Measurements from ENCODE around the gene C20orf141.

DNA sequence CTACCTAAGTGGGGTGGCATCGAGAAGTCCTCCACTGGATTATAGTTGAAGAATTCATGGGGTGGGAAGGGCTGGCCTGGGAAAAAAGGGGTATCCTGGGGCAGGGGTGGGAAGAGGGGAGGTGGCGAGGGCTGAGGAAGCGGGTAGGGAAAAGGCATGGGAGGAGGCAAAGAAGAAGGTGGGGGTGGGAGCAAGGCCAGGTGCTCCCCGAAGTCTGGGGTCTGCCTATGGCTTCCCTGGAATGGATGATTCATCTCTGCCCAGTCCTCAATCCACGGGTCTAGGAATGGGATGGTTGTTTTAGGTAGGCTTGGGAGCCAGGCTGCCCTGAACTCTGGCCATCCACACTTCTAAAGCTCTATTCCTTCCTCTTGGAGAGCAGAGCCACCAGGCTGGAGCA is 21.2 kb downstream of the C20orf141 start:
- TF ChIP-seq POLR2A (IDR thresholded peaks at IDR 0.05) (no peak), CTCF (IDR thresholded peaks at IDR 0.05) (no peak), POLR2AphosphoS5 (IDR thresholded peaks at IDR 0.05) (no peak)
